ENCODE data around the gene GALNT17. TPM values are rescaled to one million over a fixed set of nuclear protein-coding genes. Genes with fewer than 3 reads are reported as not detected.

Gene GALNT17
- total RNA-seq, 1 donor from 2014 or later = 78.1 TPM

GRCh38 chr7:71649812-71650211 is 517.9 kb downstream of the GALNT17 start:
- no peak for DNase-seq (ENCODE audit: missing footprints)
- intact Hi-C loops (cut with DNase I) = no loop called here
- no peak for ATAC-seq

- intact Hi-C loops (cut with DNase I) = no loop called here
- ATAC-seq = peak; percentile 44
- DNase-seq (ENCODE audit: missing footprints) = no peak
These were observed 518.9 kb downstream of the GALNT17 start for GRCh38 chr7:71650653-71651337.

- no peak for DNase-seq (ENCODE audit: missing footprints)
- intact Hi-C loops (cut with DNase I) = no loop called here
- ATAC-seq = no peak
These were observed 520.6 kb downstream of the GALNT17 start for GRCh38 chr7:71652510-71652909.

- ATAC-seq (no peak), DNase-seq (ENCODE audit: missing footprints) (no peak)
- intact Hi-C loops (cut with DNase I) = no loop called here
These were observed 525.4 kb downstream of the GALNT17 start for GRCh38 chr7:71657386-71657785.

GRCh38 chr7:71659622-71660021 is 527.7 kb downstream of the GALNT17 start:
- DNase-seq (ENCODE audit: missing footprints) = no peak
- peak; percentile 66 for ATAC-seq
- intact Hi-C loops (cut with DNase I) = loop anchor here (5.0 kb wide), 2 partner anchors 47 to 252 kb away; no protein-coding TSS in a partner anchor

GRCh38 chr7:71661671-71662224 is 529.8 kb downstream of the GALNT17 start:
- DNase-seq (ENCODE audit: missing footprints) = no peak
- intact Hi-C loops (cut with DNase I) = loop anchor here (5.0 kb wide), 2 partner anchors 49 to 254 kb away; no protein-coding TSS in a partner anchor
- peak; percentile 90 for ATAC-seq

GRCh38 chr7:71665716-71666115 is 533.8 kb downstream of the GALNT17 start:
- intact Hi-C loops (cut with DNase I) = no loop called here
- ATAC-seq (no peak), DNase-seq (ENCODE audit: missing footprints) (no peak)

GRCh38 chr7:71668572-71668971 is 536.6 kb downstream of the GALNT17 start:
- intact Hi-C loops (cut with DNase I) = no loop called here
- ATAC-seq (no peak), DNase-seq (ENCODE audit: missing footprints) (no peak)

GRCh38 chr7:71679480-71679879 is 547.5 kb downstream of the GALNT17 start:
- no peak for ATAC-seq
- intact Hi-C loops (cut with DNase I) = no loop called here
- no peak for DNase-seq (ENCODE audit: missing footprints)

- intact Hi-C loops (cut with DNase I) = no loop called here
- ATAC-seq (no peak), DNase-seq (ENCODE audit: missing footprints) (no peak)
These were observed 550.2 kb downstream of the GALNT17 start for GRCh38 chr7:71682181-71682580.

GRCh38 chr7:71682841-71683781 is 551.2 kb downstream of the GALNT17 start:
- no peak for DNase-seq (ENCODE audit: missing footprints)
- intact Hi-C loops (cut with DNase I) = no loop called here
- no peak for ATAC-seq

- intact Hi-C loops (cut with DNase I) = no loop called here
- ATAC-seq (no peak), DNase-seq (ENCODE audit: missing footprints) (no peak)
These were observed 555.3 kb downstream of the GALNT17 start for GRCh38 chr7:71687286-71687685.

- DNase-seq (ENCODE audit: missing footprints) = no peak
- no peak for ATAC-seq
- intact Hi-C loops (cut with DNase I) = no loop called here
These were observed 556.1 kb downstream of the GALNT17 start for GRCh38 chr7:71687831-71688599.

GRCh38 chr7:71691538-71691937 is 559.6 kb downstream of the GALNT17 start:
- DNase-seq (ENCODE audit: missing footprints) (no peak), ATAC-seq (no peak)
- intact Hi-C loops (cut with DNase I) = no loop called here

- DNase-seq (ENCODE audit: missing footprints) (no peak), ATAC-seq (peak; percentile 54)
- intact Hi-C loops (cut with DNase I) = no loop called here
These were observed 562.7 kb downstream of the GALNT17 start for GRCh38 chr7:71694665-71695064.

- DNase-seq (ENCODE audit: missing footprints) = no peak
- ATAC-seq = no peak
- intact Hi-C loops (cut with DNase I) = no loop called here
These were observed 563.2 kb downstream of the GALNT17 start for GRCh38 chr7:71695186-71695585.

- intact Hi-C loops (cut with DNase I) = no loop called here
- ATAC-seq (no peak), DNase-seq (ENCODE audit: missing footprints) (no peak)
These were observed 564.6 kb downstream of the GALNT17 start for GRCh38 chr7:71696511-71696910.

GRCh38 chr7:71697400-71697799 is 565.5 kb downstream of the GALNT17 start:
- intact Hi-C loops (cut with DNase I) = no loop called here
- ATAC-seq = no peak
- no peak for DNase-seq (ENCODE audit: missing footprints)

GRCh38 chr7:71705217-71705616 is 573.3 kb downstream of the GALNT17 start:
- ATAC-seq (no peak), DNase-seq (ENCODE audit: missing footprints) (no peak)
- intact Hi-C loops (cut with DNase I) = no loop called here

All from Right ventricle myocardium inferior (tissue), 1 donor.